Colonic mucosa (tissue), 4 donors: Measurements from ENCODE around the gene HGF. TPM values are rescaled to one million over a fixed set of nuclear protein-coding genes. Genes with fewer than 3 reads are reported as not detected.
"Not testable (repeated sequence)": the region's sequence is repeated elsewhere in the genome, so short reads cannot be mapped to it uniquely, and the experiment has no call there.

ENCODE experiments used
- DNase-seq: peaks from one replicate; pipeline ENCODE4 v3.0.0-alpha.2; 2020
- H3K27ac ChIP-seq: fragments of 200-600 bp; one replicate; pipeline ENCODE4 v1.8.0; 2021
- H3K27me3 ChIP-seq: fragments of 200-600 bp; one replicate; pipeline ENCODE4 v1.8.0; 2021
- H3K36me3 ChIP-seq: fragments of 200-600 bp; one replicate; pipeline ENCODE4 v1.8.0; 2021
- H3K4me1 ChIP-seq: fragments of 200-600 bp; one replicate; pipeline ENCODE4 v1.8.0; 2021; ENCODE audit warnings: mild to moderate bottlenecking
- H3K4me3 ChIP-seq: fragments of 200-600 bp; one replicate; pipeline ENCODE4 v1.8.0; 2021
- H3K9ac ChIP-seq, 2 donors: one replicate each; pipeline ENCODE4 v1.7.0; 2013; ENCODE audit warnings: control low read depth in 2 of 2, low read depth in 2 of 2, low read length in 2 of 2
- H3K9me3 ChIP-seq: fragments of 200-600 bp; one replicate; pipeline ENCODE4 v1.8.0; 2021
- CTCF ChIP-seq: fragments of 200-600 bp; IDR thresholded peaks from one replicate; pipeline ENCODE4 v1.8.0; 2022; ENCODE audit warnings: antibody characterized with exemption, mild to moderate bottlenecking
- intact Hi-C: fragments of 100-400 bp; cut with DNase I; formaldehyde crosslinking; loops from one replicate; pipeline ENCODE4 v1.14.1; 2022
- total RNA-seq, 2 donors: library from RNA; stranded (reverse); fragmentation: NEBNext Ultra II Directional in 1 of 2; extraction: Animal tissue kit (Norgen Biotek cat#: 25700) in 1 of 2; gene quantifications; one replicate each; pipeline ENCODE4 v1.2.1, GENCODE V29; 2021
- donor health status: healthy.
- donor health status: DM: no; HTN: no; CAD: no.
- donor health status: DM: no; HTN: no; CAD: no.

The HGF gene
- total RNA-seq, 2 donors from 2014 or later = 0.96 to 4.5 TPM

- no peak for TF ChIP-seq CTCF
- Histone ChIP-seq H3K4me1 (no peaks in the 10 kb centered on the region), H3K9me3 (no peaks in the 10 kb centered on the region), H3K36me3 (no peaks in the 10 kb centered on the region), H3K27ac (no peak overlapping the region), H3K4me3 (no peak overlapping the region), H3K27me3 (no peaks in the 10 kb centered on the region), H3K9ac (no peak overlapping the region)
- intact Hi-C loops = no loop called here
- DNase-seq = no peak
These were observed 44.1 kb downstream of the HGF start for GRCh38 chr7:81725812-81726127.

- Histone ChIP-seq H3K4me3 (no peak overlapping the region), H3K27me3 (no peaks in the 10 kb centered on the region), H3K4me1 (no peaks in the 10 kb centered on the region), H3K36me3 (no peaks in the 10 kb centered on the region), H3K9me3 (no peaks in the 10 kb centered on the region), H3K9ac (no peak overlapping the region), H3K27ac (no peak overlapping the region)
- DNase-seq = no peak
- TF ChIP-seq CTCF = no peak
- intact Hi-C loops = no loop called here
These were observed 44.6 kb downstream of the HGF start for GRCh38 chr7:81725003-81725811.

GRCh38 chr7:81722250-81722649, 47.6 kb downstream of the HGF start:
- H3K27ac ChIP-seq, H3K9ac ChIP-seq, DNase-seq, H3K27me3 ChIP-seq, intact Hi-C loops, H3K4me3 ChIP-seq, H3K4me1 ChIP-seq, H3K9me3 ChIP-seq, H3K36me3 ChIP-seq: not testable (repeated sequence)

GRCh38 chr7:81721437-81721836, 48.4 kb downstream of the HGF start:
- no peak for TF ChIP-seq CTCF
- H3K4me1 ChIP-seq = no peaks in the 10 kb centered on the region
- no peaks in the 10 kb centered on the region for H3K9me3 ChIP-seq
- H3K27ac ChIP-seq = no peak overlapping the region
- intact Hi-C loops = no loop called here
- no peak for DNase-seq
- no peak overlapping the region for H3K9ac ChIP-seq
- no peaks in the 10 kb centered on the region for H3K36me3 ChIP-seq
- H3K27me3 ChIP-seq = no peaks in the 10 kb centered on the region
- H3K4me3 ChIP-seq = no peak overlapping the region

GRCh38 chr7:81719865-81720264, 50.0 kb downstream of the HGF start:
- no peaks in the 10 kb centered on the region for H3K9me3 ChIP-seq
- no peak overlapping the region for H3K4me3 ChIP-seq
- DNase-seq = no peak
- TF ChIP-seq CTCF = no peak
- H3K27ac ChIP-seq = no peak overlapping the region
- intact Hi-C loops = no loop called here
- H3K4me1 ChIP-seq = no peaks in the 10 kb centered on the region
- no peaks in the 10 kb centered on the region for H3K27me3 ChIP-seq
- H3K36me3 ChIP-seq = no peaks in the 10 kb centered on the region
- no peak overlapping the region for H3K9ac ChIP-seq

- Histone ChIP-seq H3K9ac (no peak overlapping the region), H3K27me3 (no peaks in the 10 kb centered on the region), H3K36me3 (no peaks in the 10 kb centered on the region), H3K9me3 (no peaks in the 10 kb centered on the region), H3K4me3 (no peak overlapping the region), H3K27ac (no peak overlapping the region), H3K4me1 (no peaks in the 10 kb centered on the region)
- TF ChIP-seq CTCF = no peak
- intact Hi-C loops = no loop called here
- no peak for DNase-seq
These were observed 53.8 kb downstream of the HGF start for GRCh38 chr7:81715984-81716588.
